CMK (cell line): Measurements from ENCODE around the gene ABL1.
"Not testable (repeated sequence)": the region's sequence is repeated elsewhere in the genome, so short reads cannot be mapped to it uniquely, and the experiment has no call there.

Experiments
- DNase-seq: peaks from one replicate; pipeline ENCODE4 v3.0.0-alpha.2; 2010; ENCODE audit warnings: low read depth

ABL1 gene

GRCh38 chr9:130825351-130825651 is 9.8 kb upstream of the ABL1 start:
- no peak for DNase-seq

GRCh38 chr9:130825809-130826208 is 9.2 kb upstream of the ABL1 start:
- no peak for DNase-seq

GRCh38 chr9:130829762-130830161 is 5.3 kb upstream of the ABL1 start:
- DNase-seq = no peak

- DNase-seq = no peak
Measured at GRCh38 chr9:130830231-130830760, 4.8 kb upstream of the ABL1 start.

DNA sequence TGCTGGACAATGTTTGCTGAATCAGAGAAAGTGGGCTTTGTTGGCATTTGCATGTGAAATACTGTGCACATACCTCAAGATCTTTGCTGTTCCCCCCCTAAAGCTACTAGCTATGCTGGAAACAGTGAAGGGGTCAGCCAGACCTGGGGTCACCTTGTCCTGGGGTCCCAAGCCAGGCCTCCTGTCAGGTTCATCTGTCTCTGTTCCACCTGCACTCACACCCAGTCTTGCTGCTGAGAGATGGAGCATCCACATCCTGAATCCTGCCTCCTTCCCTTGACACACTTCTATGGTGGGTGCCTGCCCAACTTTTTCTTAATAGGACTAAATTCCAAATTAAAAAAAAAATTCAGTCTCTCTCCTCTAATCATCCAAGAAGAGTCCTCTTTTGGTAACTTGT is 4.0 kb upstream of the ABL1 start:
- DNase-seq = no peak

DNA sequence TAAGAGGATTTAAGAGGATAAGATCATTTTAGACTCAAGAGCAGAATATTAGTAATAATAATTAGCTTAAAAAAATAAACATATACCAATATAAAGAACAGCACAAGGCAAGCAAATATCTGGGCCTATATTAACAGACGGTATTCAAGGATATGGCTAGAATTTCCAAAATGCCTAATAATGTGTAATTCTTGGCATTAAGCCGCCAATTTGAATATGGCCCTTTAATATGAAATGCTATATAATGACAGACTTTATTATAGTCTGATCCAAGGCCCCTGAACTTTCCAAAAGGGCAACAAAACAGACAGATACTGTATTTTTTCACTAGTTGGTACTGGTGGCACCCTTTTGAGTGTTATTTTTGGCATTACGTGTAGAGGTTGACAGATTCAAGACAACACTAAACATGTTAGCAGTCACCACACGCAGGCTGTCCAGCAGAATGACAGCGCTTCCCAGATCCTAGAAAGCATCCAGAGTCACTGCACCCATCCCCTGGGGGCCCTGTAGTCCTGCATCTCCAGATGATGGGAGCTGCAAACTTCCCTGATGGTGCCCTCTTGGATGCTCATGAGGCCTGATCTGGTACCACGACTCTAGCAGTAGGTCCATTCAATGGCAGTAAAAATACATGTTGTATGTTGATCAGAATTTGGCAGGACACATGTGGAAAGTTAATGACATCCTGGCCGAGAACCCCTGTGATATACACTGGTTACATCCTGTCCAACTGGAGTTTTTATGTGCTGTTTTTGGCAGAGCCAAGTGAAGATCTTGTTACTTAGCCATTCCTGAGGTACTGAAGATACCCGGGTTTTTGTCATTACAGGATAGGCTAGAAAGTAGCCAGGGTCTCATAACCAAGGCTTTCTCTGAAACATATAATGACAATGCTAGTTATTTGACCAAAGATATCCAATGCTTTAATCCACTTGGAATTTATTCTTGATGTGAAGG is 1.7 kb upstream of the ABL1 start:
- DNase-seq = no peak

DNA sequence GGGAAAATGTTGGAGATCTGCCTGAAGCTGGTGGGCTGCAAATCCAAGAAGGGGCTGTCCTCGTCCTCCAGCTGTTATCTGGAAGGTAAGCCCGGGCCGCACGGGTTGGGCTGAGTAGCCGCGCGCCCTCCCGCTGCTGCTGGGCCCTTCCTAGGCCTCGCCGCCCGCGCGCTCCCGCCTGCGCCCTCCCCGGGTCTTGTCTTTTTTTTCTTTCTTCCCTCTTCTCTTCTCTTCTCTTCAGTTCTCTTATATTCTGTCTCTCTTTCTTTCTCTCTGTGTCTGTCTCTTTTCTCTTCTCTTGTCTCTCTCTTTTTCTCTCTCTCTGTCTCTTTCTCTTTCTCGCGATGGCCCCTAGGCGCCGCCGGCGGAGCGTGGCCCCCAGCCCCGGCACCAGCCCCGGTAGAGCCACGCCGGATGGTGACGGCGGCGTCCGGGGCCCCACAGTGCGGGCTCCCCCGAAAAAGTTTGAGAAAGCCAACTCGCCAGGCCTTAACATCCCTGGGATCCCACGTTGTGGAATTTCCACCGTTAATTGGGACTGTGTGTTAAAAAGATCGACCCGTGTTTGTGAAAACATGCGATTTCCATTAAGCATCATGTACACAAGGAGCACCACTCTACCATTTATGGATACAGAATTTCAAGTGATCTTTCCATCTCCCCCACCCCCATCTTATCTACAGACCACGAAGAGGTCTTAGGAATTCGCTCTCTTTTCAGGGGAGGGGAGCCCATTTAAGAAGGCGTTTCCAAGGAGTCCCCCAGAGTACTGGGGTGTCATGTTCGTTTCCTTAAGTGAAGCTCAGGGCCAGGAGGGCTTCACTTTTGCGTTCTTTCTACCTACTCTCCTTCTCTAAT is 616 bp downstream of the ABL1 start:
- DNase-seq = no peak

- DNase-seq = no peak
Measured at GRCh38 chr9:130837002-130837511, 2.0 kb downstream of the ABL1 start.

- DNase-seq = no peak
Measured at GRCh38 chr9:130837643-130838042, 2.6 kb downstream of the ABL1 start.

GRCh38 chr9:130839132-130840111 is 4.4 kb downstream of the ABL1 start:
- DNase-seq = no peak

- no peak for DNase-seq
Measured at GRCh38 chr9:130842545-130842944, 7.5 kb downstream of the ABL1 start.

DNA sequence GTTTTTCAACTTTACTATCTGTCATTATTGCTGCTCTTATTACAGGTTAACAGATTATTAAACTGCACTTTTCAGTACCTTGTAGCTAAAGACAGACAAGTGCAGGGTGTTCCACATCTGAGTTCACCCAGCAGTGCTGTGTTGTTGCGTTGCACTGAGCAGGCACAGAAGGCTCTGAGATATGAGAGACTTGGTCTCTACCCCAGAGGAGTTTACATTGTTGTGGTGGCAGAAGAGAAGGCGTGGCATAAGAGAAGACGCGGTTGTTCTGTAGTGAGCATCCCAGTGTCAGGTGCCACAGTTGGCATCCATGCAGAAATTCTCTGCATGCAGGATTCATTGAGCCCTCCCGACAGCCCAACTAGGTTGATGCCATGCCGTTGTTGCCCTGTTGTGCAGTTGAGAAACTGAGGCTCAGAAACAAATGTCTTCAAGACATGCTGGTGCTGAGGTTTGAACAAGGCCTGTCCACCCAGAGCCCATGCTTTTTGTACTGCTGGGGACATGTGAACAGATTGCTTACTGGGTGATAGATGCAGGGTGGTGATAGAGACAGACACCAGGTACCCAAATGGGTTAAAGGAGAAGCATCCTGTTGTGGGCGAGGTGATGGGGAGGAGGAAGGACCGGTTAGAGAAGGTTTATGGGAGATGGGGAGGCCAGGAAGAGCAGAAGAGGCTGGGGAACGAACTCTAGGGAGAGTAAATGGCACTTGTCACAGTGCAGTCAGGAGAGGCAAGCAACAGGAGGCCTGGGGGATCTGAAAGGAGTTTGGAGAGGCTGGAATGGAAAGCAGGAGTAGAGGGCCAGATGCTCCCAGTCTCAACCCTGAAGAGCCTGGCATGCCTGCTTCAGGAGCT is 8.2 kb downstream of the ABL1 start:
- no peak for DNase-seq

DNA sequence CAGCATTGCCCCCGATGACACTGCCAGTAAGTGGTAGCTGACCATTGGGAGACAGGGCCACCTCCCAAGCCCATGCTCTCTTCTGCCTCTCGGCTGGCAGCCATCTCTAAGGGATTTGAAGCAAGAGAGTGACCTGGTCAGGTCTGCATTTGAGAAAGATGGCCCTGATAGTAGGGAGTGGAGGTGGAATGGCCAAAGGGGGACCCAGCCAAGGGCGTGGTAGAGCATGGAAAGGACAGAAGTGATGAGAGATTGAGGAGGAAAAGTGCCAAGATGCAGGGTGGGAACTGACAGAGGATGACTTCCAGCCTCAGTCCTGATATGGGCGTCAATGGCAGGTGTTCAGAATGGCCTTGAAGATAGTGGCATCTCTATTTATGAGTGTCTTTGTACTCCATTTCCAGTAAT is 9.0 kb downstream of the ABL1 start:
- no peak for DNase-seq

GRCh38 chr9:130845254-130845653 is 10.2 kb downstream of the ABL1 start:
- DNase-seq = no peak

GRCh38 chr9:130845901-130846481 is 10.9 kb downstream of the ABL1 start:
- no peak for DNase-seq

DNA sequence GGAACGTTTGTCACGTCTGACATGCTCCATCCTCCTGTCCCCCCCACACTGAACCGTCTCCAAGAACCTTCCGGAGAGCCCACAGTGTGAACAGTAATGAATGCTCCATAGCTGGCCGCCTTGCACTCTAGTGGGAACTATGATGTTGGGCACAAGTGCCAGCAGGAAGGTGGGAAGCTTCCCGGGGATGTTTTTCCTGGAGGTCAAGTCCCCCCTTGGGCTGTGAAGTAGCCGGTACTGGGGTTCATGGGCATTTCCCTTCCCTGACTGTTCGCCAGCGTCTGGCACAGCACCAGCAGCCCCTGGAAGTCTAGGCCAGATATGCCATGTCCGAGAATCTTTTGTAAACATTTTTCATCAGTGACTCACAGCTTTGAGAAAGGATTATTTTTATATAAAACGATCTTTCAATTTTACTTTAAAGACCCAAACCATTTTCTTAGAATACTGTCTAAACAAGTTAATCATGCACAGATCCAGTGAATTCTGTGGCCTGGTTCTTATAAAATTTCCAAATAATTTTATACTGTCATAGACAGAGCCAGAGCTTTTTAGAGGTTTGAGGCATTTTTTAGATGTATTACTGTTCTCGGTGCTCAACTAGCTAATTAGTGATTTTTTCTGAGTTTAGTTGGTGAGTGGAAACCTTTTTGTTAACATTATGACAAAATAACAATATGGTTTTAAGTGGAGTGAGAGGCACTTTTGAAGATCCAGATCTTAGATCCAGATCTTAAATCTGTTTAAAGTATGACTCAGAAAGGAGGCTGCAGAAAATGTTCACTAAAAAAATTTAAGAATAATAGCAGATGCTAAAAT is 11.6 kb downstream of the ABL1 start:
- no peak for DNase-seq

GRCh38 chr9:130847306-130848217 is 12.5 kb downstream of the ABL1 start:
- DNase-seq = no peak

- DNase-seq = not testable (repeated sequence)
Measured at GRCh38 chr9:130848514-130848913, 13.5 kb downstream of the ABL1 start.
